ENCODE measurements around the gene KCTD13. TPM values are rescaled to one million over a fixed set of nuclear protein-coding genes. Genes with fewer than 3 reads are reported as not detected.

The KCTD13 gene
- total and polyA plus RNA-seq, 4 donors = 5.3 to 31.4 (median 22.9) TPM

- Histone ChIP-seq H3K4me1 (ENCODE audit: control insufficient read depth in 1 of 2, insufficient read depth in 2 of 2, low read length in 2 of 2) (no peaks in the 10 kb centered on the region), H3K27ac (ENCODE audit: low read depth in 1 of 2, low read length in 2 of 2) (no peak overlapping the region), H3K27me3 (ENCODE audit: control insufficient read depth in 1 of 2, insufficient read depth in 2 of 2, low read length in 1 of 2) (no peaks in the 10 kb centered on the region), H3K4me3 (ENCODE audit: low read length in 2 of 2) (no peak overlapping the region), H3K36me3 (ENCODE audit: control insufficient read depth in 1 of 2, insufficient read depth in 2 of 2, low read length in 1 of 2) (no peaks in the 10 kb centered on the region), H3K9me3 (ENCODE audit: control insufficient read depth, low read length) (no peaks in the 10 kb centered on the region)
- intact Hi-C loops (cut with DNase I) = loop anchor here in 1 of 2 donors (10.0 kb wide), 1 partner anchor 96 kb away; the partner anchor contains the start of gene TMEM219
- 74 to 78% methylated on average over 8 of the region's 8 CpGs for WGBS, 2 donors
- ATAC-seq (ENCODE audit: low FRiP score) (no peak), DNase-seq (no peak)
These were observed 57.5 kb downstream of the KCTD13 start for GRCh38 chr16:29868396-29869009.

GRCh38 chr16:29864205-29864604 lies 61.8 kb downstream of the KCTD13 start:
- H3K9me3 ChIP-seq (ENCODE audit: control insufficient read depth, low read length) = no peaks in the 10 kb centered on the region
- no peaks in the 10 kb centered on the region for H3K36me3 ChIP-seq (ENCODE audit: control insufficient read depth in 1 of 2, insufficient read depth in 2 of 2, low read length in 1 of 2)
- WGBS, 2 donors = 80 to 86% methylated on average over 9 of the region's 9 CpGs
- no peaks in the 10 kb centered on the region for H3K4me1 ChIP-seq (ENCODE audit: control insufficient read depth in 1 of 2, insufficient read depth in 2 of 2, low read length in 2 of 2)
- H3K4me3 ChIP-seq (ENCODE audit: low read length in 2 of 2) = no peak overlapping the region
- DNase-seq (no peak), ATAC-seq (ENCODE audit: low FRiP score) (no peak)
- no peak overlapping the region for H3K27ac ChIP-seq (ENCODE audit: low read depth in 1 of 2, low read length in 2 of 2)
- no peaks in the 10 kb centered on the region for H3K27me3 ChIP-seq (ENCODE audit: control insufficient read depth in 1 of 2, insufficient read depth in 2 of 2, low read length in 1 of 2)
- intact Hi-C loops (cut with DNase I) = loop anchor here (5.0 to 10.0 kb wide), 3 partner anchors 42 to 101 kb away; partner anchors contain the start of genes MVP (in 1 of the 2), PAGR1 (in 1 of the 2) and TMEM219 (in 1 of the 2)

- Histone ChIP-seq H3K27ac (ENCODE audit: low read depth in 1 of 2, low read length in 2 of 2) (no peak overlapping the region), H3K9me3 (ENCODE audit: control insufficient read depth, low read length) (no peaks in the 10 kb centered on the region), H3K27me3 (ENCODE audit: control insufficient read depth in 1 of 2, insufficient read depth in 2 of 2, low read length in 1 of 2) (no peaks in the 10 kb centered on the region), H3K36me3 (ENCODE audit: control insufficient read depth in 1 of 2, insufficient read depth in 2 of 2, low read length in 1 of 2) (no peaks in the 10 kb centered on the region), H3K4me1 (ENCODE audit: control insufficient read depth in 1 of 2, insufficient read depth in 2 of 2, low read length in 2 of 2) (peaks cover 0 to 2% of the 10 kb centered on the region in 2 donors), H3K4me3 (ENCODE audit: low read length in 2 of 2) (no peak overlapping the region)
- ATAC-seq (ENCODE audit: low FRiP score) (no peak), DNase-seq (no peak)
- intact Hi-C loops (cut with DNase I) = loop anchor here (5.0 to 10.0 kb wide), 3 partner anchors 41 to 101 kb away; partner anchors contain the start of genes MVP (in 1 of the 2), PAGR1 (in 1 of the 2) and TMEM219 (in 1 of the 2)
- 27 to 28% methylated on average over 16 of the region's 16 CpGs for WGBS, 2 donors
These were observed 62.4 kb downstream of the KCTD13 start for GRCh38 chr16:29863669-29863984.

GRCh38 chr16:29862884-29863668 lies 63.0 kb downstream of the KCTD13 start, which contains the start of gene CDIPT:
Gene CDIPT (minus strand): TSS chr16:29863226. CDS start chr16:29862857, 369 bp downstream.
- ATAC-seq (ENCODE audit: low FRiP score) (peak; percentile 97), DNase-seq (peak; percentile 95 to 96)
- H3K4me1 ChIP-seq (ENCODE audit: control insufficient read depth in 1 of 2, insufficient read depth in 2 of 2, low read length in 2 of 2) = peaks cover 0 to 2% of the 10 kb centered on the region in 2 donors
- peak within 1 kb of the TSS; percentile 2 to 41 for H3K27ac ChIP-seq (ENCODE audit: low read depth in 1 of 2, low read length in 2 of 2)
- no peaks in the 10 kb centered on the region for H3K27me3 ChIP-seq (ENCODE audit: control insufficient read depth in 1 of 2, insufficient read depth in 2 of 2, low read length in 1 of 2)
- H3K9me3 ChIP-seq (ENCODE audit: control insufficient read depth, low read length) = no peaks in the 10 kb centered on the region
- 0% methylated on average over 53 to 57 of the region's 57 CpGs for WGBS, 2 donors
- intact Hi-C loops (cut with DNase I) = loop anchor here (5.0 to 10.0 kb wide), 3 partner anchors 41 to 102 kb away; partner anchors contain the start of genes MVP (in 1 of the 2), PAGR1 (in 1 of the 2) and TMEM219 (in 1 of the 2)
- H3K36me3 ChIP-seq (ENCODE audit: control insufficient read depth in 1 of 2, insufficient read depth in 2 of 2, low read length in 1 of 2) = no peaks in the 10 kb centered on the region
- H3K4me3 ChIP-seq (ENCODE audit: low read length in 2 of 2) = peak within 1 kb of the TSS; percentile 58 to 80

- intact Hi-C loops (cut with DNase I) = loop anchor here (5.0 to 10.0 kb wide), 3 partner anchors 40 to 102 kb away; partner anchors contain the start of genes MVP (in 1 of the 2), PAGR1 (in 1 of the 2) and TMEM219 (in 1 of the 2)
- peak; percentile 1 for ATAC-seq (ENCODE audit: low FRiP score)
- DNase-seq = no peak
- 1 to 2% methylated on average over 26 to 27 of the region's 27 CpGs for WGBS, 2 donors
- Histone ChIP-seq H3K4me3 (ENCODE audit: low read length in 2 of 2) (peak overlapping the region; percentile 58 to 80), H3K36me3 (ENCODE audit: control insufficient read depth in 1 of 2, insufficient read depth in 2 of 2, low read length in 1 of 2) (no peaks in the 10 kb centered on the region), H3K27ac (ENCODE audit: low read depth in 1 of 2, low read length in 2 of 2) (no peak overlapping the region), H3K9me3 (ENCODE audit: control insufficient read depth, low read length) (no peaks in the 10 kb centered on the region), H3K4me1 (ENCODE audit: control insufficient read depth in 1 of 2, insufficient read depth in 2 of 2, low read length in 2 of 2) (peaks cover 0 to 2% of the 10 kb centered on the region in 2 donors), H3K27me3 (ENCODE audit: control insufficient read depth in 1 of 2, insufficient read depth in 2 of 2, low read length in 1 of 2) (no peaks in the 10 kb centered on the region)
These were observed 63.6 kb downstream of the KCTD13 start for GRCh38 chr16:29862383-29862883.

- no peaks in the 10 kb centered on the region for H3K9me3 ChIP-seq (ENCODE audit: control insufficient read depth, low read length)
- H3K36me3 ChIP-seq (ENCODE audit: control insufficient read depth in 1 of 2, insufficient read depth in 2 of 2, low read length in 1 of 2) = no peaks in the 10 kb centered on the region
- intact Hi-C loops (cut with DNase I) = loop anchor here (5.0 to 10.0 kb wide), 3 partner anchors 38 to 105 kb away; partner anchors contain the start of genes MVP (in 1 of the 2), PAGR1 (in 1 of the 2) and TMEM219 (in 1 of the 2)
- ATAC-seq (ENCODE audit: low FRiP score) (no peak), DNase-seq (no peak)
- no peaks in the 10 kb centered on the region for H3K27me3 ChIP-seq (ENCODE audit: control insufficient read depth in 1 of 2, insufficient read depth in 2 of 2, low read length in 1 of 2)
- H3K27ac ChIP-seq (ENCODE audit: low read depth in 1 of 2, low read length in 2 of 2) = no peak overlapping the region
- peaks cover 0 to 2% of the 10 kb centered on the region in 2 donors for H3K4me1 ChIP-seq (ENCODE audit: control insufficient read depth in 1 of 2, insufficient read depth in 2 of 2, low read length in 2 of 2)
- H3K4me3 ChIP-seq (ENCODE audit: low read length in 2 of 2) = no peak overlapping the region
- 73 to 76% methylated on average over 9 of the region's 9 CpGs for WGBS, 2 donors
These were observed 65.8 kb downstream of the KCTD13 start for GRCh38 chr16:29860218-29860617.

- no peaks in the 10 kb centered on the region for H3K27me3 ChIP-seq (ENCODE audit: control insufficient read depth in 1 of 2, insufficient read depth in 2 of 2, low read length in 1 of 2)
- no peaks in the 10 kb centered on the region for H3K36me3 ChIP-seq (ENCODE audit: control insufficient read depth in 1 of 2, insufficient read depth in 2 of 2, low read length in 1 of 2)
- H3K9me3 ChIP-seq (ENCODE audit: control insufficient read depth, low read length) = no peaks in the 10 kb centered on the region
- WGBS, 2 donors = 59 to 63% methylated on average over 18 to 19 of the region's 19 CpGs
- H3K4me1 ChIP-seq (ENCODE audit: control insufficient read depth in 1 of 2, insufficient read depth in 2 of 2, low read length in 2 of 2) = peaks cover 0 to 2% of the 10 kb centered on the region in 2 donors
- H3K27ac ChIP-seq (ENCODE audit: low read depth in 1 of 2, low read length in 2 of 2) = peak overlapping the region in 1 of 2 donors; percentile 31
- no peak for ATAC-seq (ENCODE audit: low FRiP score)
- DNase-seq = no peak
- intact Hi-C loops (cut with DNase I) = no loop called here
- no peak overlapping the region for H3K4me3 ChIP-seq (ENCODE audit: low read length in 2 of 2)
These were observed 67.1 kb downstream of the KCTD13 start for GRCh38 chr16:29858974-29859373.

- Histone ChIP-seq H3K9me3 (ENCODE audit: control insufficient read depth, low read length) (no peaks in the 10 kb centered on the region), H3K27ac (ENCODE audit: low read depth in 1 of 2, low read length in 2 of 2) (peak overlapping the region in 1 of 2 donors; percentile 31), H3K27me3 (ENCODE audit: control insufficient read depth in 1 of 2, insufficient read depth in 2 of 2, low read length in 1 of 2) (no peaks in the 10 kb centered on the region), H3K4me1 (ENCODE audit: control insufficient read depth in 1 of 2, insufficient read depth in 2 of 2, low read length in 2 of 2) (peaks cover 0 to 2% of the 10 kb centered on the region in 2 donors), H3K36me3 (ENCODE audit: control insufficient read depth in 1 of 2, insufficient read depth in 2 of 2, low read length in 1 of 2) (no peaks in the 10 kb centered on the region), H3K4me3 (ENCODE audit: low read length in 2 of 2) (no peak overlapping the region)
- ATAC-seq (ENCODE audit: low FRiP score) (peak; percentile 13), DNase-seq (peak in 1 of 2 donors; percentile 66)
- intact Hi-C loops (cut with DNase I) = no loop called here
- WGBS, 2 donors = 6 to 8% methylated on average over 10 of the region's 10 CpGs
These were observed 67.7 kb downstream of the KCTD13 start for GRCh38 chr16:29858149-29858849.
